Thoracic aorta (tissue), 2 donors: ENCODE measurements around the gene MYMK. TPM values are rescaled to one million over a fixed set of nuclear protein-coding genes. Genes with fewer than 3 reads are reported as not detected.

Source experiments
- ATAC-seq: fragments of 150-250 bp; one replicate; pipeline ENCODE4 v1.8.0; 2017; ENCODE audit warnings: low read depth; ENCODE audit not compliant: insufficient number of reproducible peaks, low FRiP score
- DNase-seq: peaks from one replicate; pipeline ENCODE4 v3.0.0-alpha.2; 2020; ENCODE audit warnings: low spot score
- H3K27ac ChIP-seq, 2 donors: fragments of 200-600 bp; sonication (generic); 1 replicate in 1 of 2; 2 replicates in 1 of 2; pipeline ENCODE4 v1.5.1; 2016; ENCODE audit warnings: mild to moderate bottlenecking in 2 of 2, moderate library complexity in 2 of 2
- H3K27me3 ChIP-seq: fragments of 200-600 bp; sonication (generic); replicated peaks from 2 replicates; pipeline ENCODE4 v1.6.0; 2016; ENCODE audit warnings: mild to moderate bottlenecking; ENCODE audit not compliant: insufficient read depth
- H3K36me3 ChIP-seq: fragments of 200-600 bp; sonication (generic); one replicate; pipeline ENCODE4 v1.5.1; 2016
- H3K4me1 ChIP-seq, 2 donors: fragments of 200-600 bp; sonication (generic); 1 replicate in 1 of 2; 2 replicates in 1 of 2; pipeline versions ENCODE4 v1.5.1 to v1.6.0; 2016; ENCODE audit warnings: low read depth in 2 of 2, mild to moderate bottlenecking in 1 of 2; ENCODE audit not compliant: control insufficient read depth in 1 of 2
- H3K4me3 ChIP-seq: fragments of 200-600 bp; sonication (generic); 2 replicates; pipeline ENCODE4 v1.5.1; 2016; ENCODE audit warnings: mild to moderate bottlenecking
- H3K9me3 ChIP-seq: fragments of 200-600 bp; sonication (generic); 2 replicates; pipeline ENCODE4 v1.5.1; 2016
- total RNA-seq, 2 donors: library from RNA; depleted of rRNA; stranded (reverse); fragments of >200 nt; gene quantifications; one replicate each; pipeline versions ENCODE4 v1.1.0 to v1.2.3, GENCODE V29; 2016
- TF ChIP-seq, protein P1 (sequence below): fragments of 200-600 bp; sonication (generic); IDR thresholded peaks from one replicate; pipeline ENCODE4 v1.5.1; 2019; ENCODE audit warnings: antibody characterized with exemption

The MYMK gene
- total RNA-seq, 2 donors from 2014 or later, result not detected

- H3K27me3 ChIP-seq, result no peaks in the 10 kb centered on the region
- no peak for DNase-seq
- TF ChIP-seq, protein P1, sequence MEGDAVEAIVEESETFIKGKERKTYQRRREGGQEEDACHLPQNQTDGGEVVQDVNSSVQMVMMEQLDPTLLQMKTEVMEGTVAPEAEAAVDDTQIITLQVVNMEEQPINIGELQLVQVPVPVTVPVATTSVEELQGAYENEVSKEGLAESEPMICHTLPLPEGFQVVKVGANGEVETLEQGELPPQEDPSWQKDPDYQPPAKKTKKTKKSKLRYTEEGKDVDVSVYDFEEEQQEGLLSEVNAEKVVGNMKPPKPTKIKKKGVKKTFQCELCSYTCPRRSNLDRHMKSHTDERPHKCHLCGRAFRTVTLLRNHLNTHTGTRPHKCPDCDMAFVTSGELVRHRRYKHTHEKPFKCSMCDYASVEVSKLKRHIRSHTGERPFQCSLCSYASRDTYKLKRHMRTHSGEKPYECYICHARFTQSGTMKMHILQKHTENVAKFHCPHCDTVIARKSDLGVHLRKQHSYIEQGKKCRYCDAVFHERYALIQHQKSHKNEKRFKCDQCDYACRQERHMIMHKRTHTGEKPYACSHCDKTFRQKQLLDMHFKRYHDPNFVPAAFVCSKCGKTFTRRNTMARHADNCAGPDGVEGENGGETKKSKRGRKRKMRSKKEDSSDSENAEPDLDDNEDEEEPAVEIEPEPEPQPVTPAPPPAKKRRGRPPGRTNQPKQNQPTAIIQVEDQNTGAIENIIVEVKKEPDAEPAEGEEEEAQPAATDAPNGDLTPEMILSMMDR, result no peak
- H3K9me3 ChIP-seq, result no peaks in the 10 kb centered on the region
- no peak overlapping the region for H3K27ac ChIP-seq
- peaks cover 19 to 26% of the 10 kb centered on the region in 2 donors for H3K4me1 ChIP-seq
- ATAC-seq, result no peak
- H3K4me3 ChIP-seq, result no peak overlapping the region
- H3K36me3 ChIP-seq, result no peaks in the 10 kb centered on the region
Observed at GRCh38 chr9:133528876-133529241, 4.1 kb upstream of the MYMK start.

GRCh38 chr9:133528001-133528875, 3.5 kb upstream of the MYMK start:
- Histone ChIP-seq H3K4me3 (peak overlapping the region; percentile 54), H3K4me1 (peaks cover 17 to 22% of the 10 kb centered on the region in 2 donors), H3K27ac (no peak overlapping the region), H3K27me3 (no peaks in the 10 kb centered on the region), H3K36me3 (no peaks in the 10 kb centered on the region), H3K9me3 (no peaks in the 10 kb centered on the region)
- DNase-seq (no peak), ATAC-seq (no peak)
- TF ChIP-seq, protein P1, result no peak

GRCh38 chr9:133527444-133527920, 2.7 kb upstream of the MYMK start:
- no peaks in the 10 kb centered on the region for H3K9me3 ChIP-seq
- peak overlapping the region; percentile 54 for H3K4me3 ChIP-seq
- peaks cover 17 to 22% of the 10 kb centered on the region in 2 donors for H3K4me1 ChIP-seq
- H3K36me3 ChIP-seq, result no peaks in the 10 kb centered on the region
- ATAC-seq (peak; percentile 31), DNase-seq (no peak)
- no peaks in the 10 kb centered on the region for H3K27me3 ChIP-seq
- TF ChIP-seq, protein P1, result no peak
- H3K27ac ChIP-seq, result no peak overlapping the region

GRCh38 chr9:133526721-133527321, 2.1 kb upstream of the MYMK start:
- peaks cover 17 to 22% of the 10 kb centered on the region in 2 donors for H3K4me1 ChIP-seq
- ATAC-seq (no peak), DNase-seq (no peak)
- no peaks in the 10 kb centered on the region for H3K27me3 ChIP-seq
- H3K4me3 ChIP-seq, result no peak overlapping the region
- TF ChIP-seq, protein P1, result no peak
- no peak overlapping the region for H3K27ac ChIP-seq
- H3K9me3 ChIP-seq, result no peaks in the 10 kb centered on the region
- H3K36me3 ChIP-seq, result no peaks in the 10 kb centered on the region

- TF ChIP-seq, protein P1, result no peak
- H3K27ac ChIP-seq, result no peak overlapping the region
- H3K4me3 ChIP-seq, result no peak overlapping the region
- no peaks in the 10 kb centered on the region for H3K36me3 ChIP-seq
- DNase-seq, result no peak
- H3K4me1 ChIP-seq, result peaks cover 17 to 22% of the 10 kb centered on the region in 2 donors
- no peaks in the 10 kb centered on the region for H3K27me3 ChIP-seq
- no peaks in the 10 kb centered on the region for H3K9me3 ChIP-seq
- ATAC-seq, result no peak
Observed at GRCh38 chr9:133525677-133526076, 918 bp upstream of the MYMK start.
